Neuron (in vitro differentiated cells): Measurements from ENCODE around the gene CACNB3.
"Not testable (repeated sequence)": the region's sequence is repeated elsewhere in the genome, so short reads cannot be mapped to it uniquely, and the experiment has no call there.

Experiments used
- H2AFZ ChIP-seq: one replicate; pipeline ENCODE4 v1.6.1; 2013; ENCODE audit warnings: low read depth, mild to moderate bottlenecking, inconsistent platforms, low read length, moderate library complexity
- H3K27me3 ChIP-seq: one replicate; pipeline ENCODE4 v1.6.1; 2013; ENCODE audit warnings: low read length; ENCODE audit not compliant: insufficient read depth
- H3K36me3 ChIP-seq: one replicate; pipeline ENCODE4 v1.6.1; 2013; ENCODE audit warnings: low read length; ENCODE audit not compliant: insufficient read depth
- H3K4me1 ChIP-seq: one replicate; pipeline ENCODE4 v1.6.1; 2013; ENCODE audit warnings: low read length; ENCODE audit not compliant: insufficient read depth
- H3K4me3 ChIP-seq: 2 replicates; pipeline ENCODE4 v1.5.1; 2013; ENCODE audit warnings: mild to moderate bottlenecking, low read length, moderate library complexity
- H3K9me3 ChIP-seq: one replicate; pipeline ENCODE4 v1.6.1; 2013; ENCODE audit warnings: low read length

CACNB3 gene

DNA sequence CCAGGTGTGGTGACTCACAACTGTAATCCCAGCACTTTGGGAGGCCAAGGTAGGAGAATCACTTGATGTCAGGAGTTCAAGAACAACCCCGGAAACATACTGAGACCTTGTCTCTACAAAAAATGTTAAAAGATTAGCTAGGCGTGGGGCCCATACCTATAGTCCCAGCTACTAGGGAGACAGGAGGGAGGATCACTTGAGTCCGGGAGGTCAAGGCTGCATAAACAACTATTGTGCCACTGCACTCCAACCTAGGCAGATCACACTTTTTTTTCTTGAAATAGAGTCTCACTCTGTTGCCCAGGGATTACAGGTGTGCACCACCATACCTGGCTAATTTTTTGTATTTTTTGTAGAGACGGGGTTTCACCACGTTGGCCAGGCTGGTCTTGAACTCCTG, 41.3 kb downstream of the CACNB3 start:
- Histone ChIP-seq H3K4me3 (no peak overlapping the region), H3K4me1 (peaks cover 26% of the 10 kb centered on the region), H3K36me3 (peaks cover 24% of the 10 kb centered on the region), H2AFZ (no peak overlapping the region), H3K9me3 (no peaks in the 10 kb centered on the region), H3K27me3 (no peaks in the 10 kb centered on the region)

DNA sequence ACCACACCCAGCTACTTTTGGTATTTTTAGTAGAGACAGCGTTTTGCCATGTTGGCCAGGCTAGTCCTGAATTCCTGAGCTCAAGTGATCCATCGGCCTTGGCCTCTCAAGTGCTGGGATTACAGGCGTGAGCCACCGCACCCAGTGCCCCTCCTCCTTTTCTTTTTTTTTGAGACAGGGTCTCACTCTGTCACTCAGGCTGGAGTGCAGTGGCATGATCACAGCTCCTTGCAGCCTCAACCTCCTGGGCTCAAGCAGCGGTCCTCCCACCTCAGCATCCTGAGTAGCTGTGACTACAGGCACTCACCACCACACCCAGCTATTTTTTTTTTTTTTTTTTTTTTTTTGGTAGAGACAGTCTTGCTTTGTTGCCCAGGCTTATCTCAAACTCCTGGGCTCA, 41.9 kb downstream of the CACNB3 start:
- Histone ChIP-seq H3K4me1 (peaks cover 33% of the 10 kb centered on the region), H3K36me3 (peaks cover 24% of the 10 kb centered on the region)
- H2AFZ ChIP-seq, H3K27me3 ChIP-seq, H3K4me3 ChIP-seq, H3K9me3 ChIP-seq: not testable (repeated sequence)

DNA sequence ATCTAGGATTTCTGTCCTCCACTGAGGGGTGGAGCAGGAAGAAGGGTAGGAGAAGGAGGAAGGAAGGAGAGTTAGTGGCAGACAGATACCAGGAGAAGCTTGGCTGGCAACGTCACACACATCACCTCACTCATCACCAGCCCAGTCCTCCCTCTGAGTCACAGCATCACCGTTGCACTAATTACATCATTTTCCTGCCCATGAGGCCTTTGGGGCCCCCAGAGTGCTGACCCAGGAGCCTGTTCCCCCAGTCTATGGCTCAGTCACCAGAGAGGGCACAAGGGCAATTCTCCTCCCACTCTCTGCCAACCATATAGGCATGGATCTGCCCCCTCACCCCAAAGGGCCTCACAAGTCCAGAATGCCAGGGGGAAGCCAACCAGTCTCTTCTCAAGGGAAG, 42.8 kb downstream of the CACNB3 start:
- H2AFZ ChIP-seq: no peak overlapping the region
- H3K9me3 ChIP-seq: no peaks in the 10 kb centered on the region
- H3K4me1 ChIP-seq: peaks cover 37% of the 10 kb centered on the region
- no peaks in the 10 kb centered on the region for H3K27me3 ChIP-seq
- H3K36me3 ChIP-seq: peaks cover 24% of the 10 kb centered on the region
- H3K4me3 ChIP-seq: no peak overlapping the region

DNA sequence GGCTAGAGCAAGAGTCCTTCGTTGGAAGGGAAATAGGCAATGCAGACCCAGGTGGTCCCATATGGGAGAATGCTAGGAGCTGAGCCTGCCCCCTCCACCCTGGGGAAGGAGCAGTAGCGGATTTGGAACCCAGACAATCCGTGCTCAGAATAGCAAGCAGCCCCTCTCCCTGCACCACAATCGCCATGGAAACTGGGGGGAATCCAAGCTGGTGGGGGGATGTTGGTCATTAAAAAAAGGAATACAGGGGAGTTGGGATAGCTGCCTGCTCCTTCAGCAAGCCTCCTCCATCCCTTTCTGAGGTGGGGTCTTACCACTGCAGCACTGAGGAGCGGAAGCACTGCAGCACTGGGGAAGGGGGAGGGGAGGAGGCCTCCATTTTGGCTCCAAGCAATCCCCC, 44.5 kb downstream of the CACNB3 start:
- no peaks in the 10 kb centered on the region for H3K27me3 ChIP-seq
- H3K4me1 ChIP-seq: peaks cover 39% of the 10 kb centered on the region
- H3K4me3 ChIP-seq: peak overlapping the region; percentile 7
- H2AFZ ChIP-seq: no peak overlapping the region
- H3K36me3 ChIP-seq: peaks cover 18% of the 10 kb centered on the region
- no peaks in the 10 kb centered on the region for H3K9me3 ChIP-seq

DNA sequence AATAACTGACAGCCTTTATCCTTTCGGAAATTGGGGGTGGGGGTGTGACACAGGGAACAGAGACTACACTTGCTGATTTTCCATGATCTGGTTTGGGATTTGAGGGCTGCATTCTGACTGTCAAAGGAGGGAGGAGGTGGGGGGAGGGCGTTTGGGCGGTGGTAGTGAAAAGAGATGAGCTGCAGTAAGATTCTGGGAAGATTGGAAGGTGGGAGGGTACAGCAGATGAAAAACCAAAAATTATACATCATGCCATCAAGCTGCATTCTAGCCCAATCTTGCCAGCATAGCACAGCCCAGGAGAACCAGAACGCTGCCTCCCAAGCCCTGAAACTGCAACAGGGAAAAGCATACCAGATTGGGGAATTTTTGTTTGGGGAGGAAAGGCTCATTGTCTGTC, 45.0 kb downstream of the CACNB3 start:
- Histone ChIP-seq H3K9me3 (no peaks in the 10 kb centered on the region), H3K4me3 (peak overlapping the region; percentile 7), H3K27me3 (no peaks in the 10 kb centered on the region), H3K36me3 (peaks cover 15% of the 10 kb centered on the region), H2AFZ (no peak overlapping the region), H3K4me1 (peaks cover 39% of the 10 kb centered on the region)

DNA sequence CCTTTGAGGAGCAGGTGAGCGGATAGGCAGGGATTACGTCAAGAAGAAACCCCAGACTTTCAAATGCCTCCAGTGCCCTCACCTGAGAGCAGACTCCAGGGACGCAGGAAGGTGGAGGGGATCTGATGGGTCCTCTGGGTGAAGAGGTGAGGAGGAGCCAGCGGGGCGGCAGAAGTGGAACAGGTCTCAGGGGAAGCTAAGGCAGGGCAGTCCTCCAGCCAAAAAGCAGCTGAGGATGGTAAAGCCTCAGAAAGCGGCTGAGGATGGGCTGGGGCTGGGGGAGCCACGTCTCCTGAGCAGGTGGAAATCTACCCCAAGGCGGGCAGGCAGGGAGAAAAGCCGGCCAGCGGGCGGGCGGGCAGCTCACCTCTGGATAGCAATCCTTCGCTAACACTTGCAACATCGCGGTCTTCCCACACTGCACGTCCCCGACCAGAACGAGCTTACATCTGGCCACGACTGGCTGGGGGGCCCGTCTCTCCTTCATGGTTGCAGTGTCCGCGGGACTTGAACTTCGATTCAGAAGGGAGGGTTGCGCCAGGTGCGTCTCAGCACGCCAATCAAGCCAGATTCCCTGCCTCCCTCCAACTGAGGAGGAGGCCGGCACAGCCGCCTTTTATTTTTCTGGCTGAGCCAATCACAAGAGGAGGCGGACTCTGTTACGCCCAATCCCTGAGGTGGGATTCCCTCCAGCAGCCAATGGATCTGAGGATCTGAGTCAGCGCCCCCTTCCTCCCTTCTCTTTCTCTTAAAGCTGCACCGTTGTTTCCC, 47.2 kb downstream of the CACNB3 start, which contains the start of gene RND1:
RND1 (minus strand) TSS at position 590 of the 771 bp plus-strand sequence; CDS start at position 487, 103 bp downstream.
- H3K4me3 ChIP-seq: peak within 1 kb of the TSS; percentile 53
- H3K4me1 ChIP-seq: peaks cover 39% of the 10 kb centered on the region
- H3K36me3 ChIP-seq: peaks cover 15% of the 10 kb centered on the region
- no peaks in the 10 kb centered on the region for H3K9me3 ChIP-seq
- no peaks in the 10 kb centered on the region for H3K27me3 ChIP-seq
- no peak within 1 kb of the TSS for H2AFZ ChIP-seq

DNA sequence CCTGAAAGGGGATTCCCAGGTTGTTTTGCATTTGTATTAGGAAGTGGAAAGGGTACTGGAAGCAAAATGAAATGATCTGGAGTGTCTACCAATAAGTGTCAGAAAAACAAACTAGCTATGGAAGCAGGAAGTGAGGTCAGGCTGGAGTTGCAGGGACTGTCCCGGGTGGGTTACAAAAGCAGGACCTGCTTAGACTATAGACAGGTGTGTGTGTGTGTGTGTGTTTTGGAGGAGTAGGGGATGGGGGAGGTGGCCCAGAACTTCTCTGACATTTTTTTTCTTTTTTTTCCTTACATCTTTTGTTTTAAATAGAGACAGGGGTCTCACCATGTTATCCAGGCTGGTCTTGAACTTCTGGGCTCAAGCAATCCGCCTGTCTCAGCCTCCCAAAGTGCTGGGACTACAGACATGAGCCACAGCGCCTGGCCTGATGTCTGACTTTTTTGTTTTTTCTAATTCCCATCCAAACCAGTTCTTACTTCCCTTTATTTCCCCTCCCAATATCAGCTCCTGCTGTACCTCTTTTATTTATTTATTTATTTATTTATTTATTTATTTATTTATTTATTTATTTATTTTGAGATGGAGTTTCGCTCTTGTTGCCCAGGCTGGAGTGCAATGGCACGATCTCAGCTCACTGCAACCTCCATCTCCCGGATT, 47.9 kb downstream of the CACNB3 start:
- H3K9me3 ChIP-seq: no peaks in the 10 kb centered on the region
- H3K4me3 ChIP-seq: peak overlapping the region; percentile 53
- no peak overlapping the region for H2AFZ ChIP-seq
- no peaks in the 10 kb centered on the region for H3K27me3 ChIP-seq
- peaks cover 8% of the 10 kb centered on the region for H3K36me3 ChIP-seq
- peaks cover 39% of the 10 kb centered on the region for H3K4me1 ChIP-seq

DNA sequence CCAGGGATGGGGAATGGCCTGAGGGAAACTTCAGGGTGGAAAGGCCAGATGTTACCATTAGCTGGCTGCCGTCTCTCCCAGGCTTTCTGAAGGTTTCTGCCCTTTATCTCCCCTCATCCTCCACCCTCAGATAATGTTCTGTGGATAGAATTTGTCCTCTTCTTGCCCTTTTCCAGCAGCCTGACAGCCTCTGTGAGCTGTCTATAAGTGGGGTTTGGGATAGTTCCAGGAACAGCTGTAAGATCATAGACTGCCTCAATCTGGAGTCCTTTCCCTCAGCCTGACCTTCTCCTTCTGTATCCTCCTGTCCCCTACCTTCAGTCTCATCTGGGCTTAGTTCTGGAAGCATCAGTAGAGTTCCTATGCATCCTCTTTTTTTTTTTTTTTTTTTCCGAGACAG, 50.2 kb downstream of the CACNB3 start:
- Histone ChIP-seq H3K27me3 (no peaks in the 10 kb centered on the region), H3K4me3 (no peak overlapping the region), H3K36me3 (no peaks in the 10 kb centered on the region), H2AFZ (no peak overlapping the region), H3K4me1 (peaks cover 24% of the 10 kb centered on the region), H3K9me3 (no peaks in the 10 kb centered on the region)

DNA sequence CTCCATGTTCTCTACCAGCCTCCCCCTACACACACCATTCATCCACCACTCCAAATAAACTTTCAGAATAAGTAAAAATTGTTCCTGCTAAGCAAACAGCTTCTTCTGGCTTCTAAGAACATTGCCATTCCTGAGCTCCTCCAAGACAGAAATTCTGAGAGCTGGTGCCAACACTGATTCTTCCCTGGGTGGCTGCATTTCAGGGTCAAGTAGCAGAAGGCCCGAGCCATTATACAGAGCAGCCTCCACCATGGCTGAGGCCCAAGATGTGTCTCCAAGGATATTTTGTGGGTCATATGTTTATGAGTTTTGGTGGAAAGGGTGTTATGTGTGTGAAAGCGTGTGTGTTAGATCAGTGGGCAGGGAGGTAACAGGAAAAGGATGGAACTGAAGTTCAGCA, 50.9 kb downstream of the CACNB3 start:
- no peaks in the 10 kb centered on the region for H3K36me3 ChIP-seq
- H3K27me3 ChIP-seq: no peaks in the 10 kb centered on the region
- no peak overlapping the region for H3K4me3 ChIP-seq
- no peak overlapping the region for H2AFZ ChIP-seq
- H3K9me3 ChIP-seq: no peaks in the 10 kb centered on the region
- H3K4me1 ChIP-seq: peaks cover 17% of the 10 kb centered on the region

DNA sequence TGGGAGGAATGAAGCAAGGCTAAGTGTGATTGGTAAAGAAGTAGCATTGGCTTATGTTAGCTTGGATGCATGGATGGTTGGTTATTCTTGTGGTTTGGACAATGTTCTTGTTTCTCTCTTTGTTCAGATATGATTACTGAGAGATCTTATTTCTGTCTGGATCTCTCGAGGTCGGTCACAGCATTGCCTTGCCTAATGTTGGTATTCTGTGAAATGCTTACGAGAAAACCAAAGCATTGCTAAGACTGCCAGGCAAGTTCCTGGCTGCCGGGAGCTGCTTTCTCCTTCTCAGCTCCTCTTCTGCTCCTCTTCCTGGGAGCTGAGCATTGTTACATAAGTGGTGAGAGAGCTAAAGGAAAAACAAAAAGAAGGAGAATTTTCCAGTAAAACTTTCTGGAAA, 54.8 kb downstream of the CACNB3 start:
- Histone ChIP-seq H3K4me3 (no peak overlapping the region), H3K4me1 (no peaks in the 10 kb centered on the region), H3K9me3 (no peaks in the 10 kb centered on the region)

DNA sequence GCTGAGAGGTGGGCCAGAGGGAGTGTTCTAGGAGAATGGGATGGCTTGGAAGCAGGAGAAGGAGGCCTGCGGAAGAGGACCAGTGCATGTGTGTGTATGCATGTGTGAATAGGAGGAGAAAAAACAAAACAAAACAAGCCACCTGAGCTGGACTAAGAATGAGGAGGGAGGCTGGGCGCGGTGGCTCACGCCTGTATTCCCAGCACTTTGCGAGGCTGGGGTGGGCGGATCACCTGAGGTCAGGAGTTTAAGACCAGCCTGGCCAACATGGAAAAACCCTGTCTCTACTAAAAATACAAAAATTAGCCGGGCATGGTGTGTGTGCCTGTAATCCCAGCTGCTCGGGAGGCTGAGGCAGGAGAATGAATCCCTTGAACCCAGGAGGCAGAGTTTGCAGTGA, 55.2 kb downstream of the CACNB3 start:
- not testable (repeated sequence) for H3K4me3 ChIP-seq, H3K4me1 ChIP-seq, H3K36me3 ChIP-seq, H3K9me3 ChIP-seq, H3K27me3 ChIP-seq, H2AFZ ChIP-seq

More for the DNA sequence above, 54.8 kb downstream of the CACNB3 start:
- Histone ChIP-seq H2AFZ (no peak overlapping the region), H3K27me3 (no peaks in the 10 kb centered on the region), H3K36me3 (no peaks in the 10 kb centered on the region)

DNA sequence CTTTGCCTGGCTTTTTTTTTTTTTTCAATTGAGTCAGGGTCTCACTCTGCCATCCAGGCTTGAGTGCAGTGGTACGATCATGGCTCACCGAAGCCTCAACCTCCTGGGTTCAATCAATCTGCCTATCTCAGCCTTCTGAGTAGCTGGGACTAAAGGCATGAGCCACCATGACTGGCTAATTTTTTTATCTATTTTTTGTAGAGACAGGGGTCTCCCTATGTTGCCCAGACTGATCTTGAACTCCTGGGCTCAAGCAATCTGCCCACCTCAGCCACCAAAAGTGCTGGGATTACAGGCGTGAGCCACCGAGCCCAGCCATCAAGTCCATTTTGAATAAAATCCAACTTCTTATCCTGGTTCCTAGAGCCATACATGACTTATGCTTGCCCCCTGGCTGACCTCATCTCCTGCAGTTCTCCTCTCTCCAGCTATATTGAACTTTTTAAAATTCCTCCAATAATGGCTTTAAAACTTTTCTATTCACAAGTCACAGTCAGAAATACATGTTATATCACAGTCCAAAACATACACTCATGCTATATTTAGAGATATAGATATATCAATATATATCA, 57.7 kb downstream of the CACNB3 start:
- Histone ChIP-seq H3K4me1 (no peaks in the 10 kb centered on the region), H3K27me3 (no peaks in the 10 kb centered on the region)

More for the DNA sequence above, 57.7 kb downstream of the CACNB3 start:
- no peaks in the 10 kb centered on the region for H3K9me3 ChIP-seq
- no peaks in the 10 kb centered on the region for H3K36me3 ChIP-seq
- no peak overlapping the region for H2AFZ ChIP-seq
- H3K4me3 ChIP-seq: no peak overlapping the region
